GM21526 (cell line): ENCODE measurements around the gene EDC3.
A peak's percentile ranks its signal among the peaks of the same experiment; 100 is the strongest.

ENCODE experiments used
- ATAC-seq: cut with Tn5 transposase; IDR thresholded peaks from one replicate; pipeline ENCODE4 v1.9.1; 2021; ENCODE audit warnings: moderate library complexity; ENCODE audit not compliant: unreplicated experiment, low FRiP score

Gene EDC3

GRCh38 chr15:74627766-74628165 lies 68.1 kb downstream of the EDC3 start:
- no peak for ATAC-seq

DNA sequence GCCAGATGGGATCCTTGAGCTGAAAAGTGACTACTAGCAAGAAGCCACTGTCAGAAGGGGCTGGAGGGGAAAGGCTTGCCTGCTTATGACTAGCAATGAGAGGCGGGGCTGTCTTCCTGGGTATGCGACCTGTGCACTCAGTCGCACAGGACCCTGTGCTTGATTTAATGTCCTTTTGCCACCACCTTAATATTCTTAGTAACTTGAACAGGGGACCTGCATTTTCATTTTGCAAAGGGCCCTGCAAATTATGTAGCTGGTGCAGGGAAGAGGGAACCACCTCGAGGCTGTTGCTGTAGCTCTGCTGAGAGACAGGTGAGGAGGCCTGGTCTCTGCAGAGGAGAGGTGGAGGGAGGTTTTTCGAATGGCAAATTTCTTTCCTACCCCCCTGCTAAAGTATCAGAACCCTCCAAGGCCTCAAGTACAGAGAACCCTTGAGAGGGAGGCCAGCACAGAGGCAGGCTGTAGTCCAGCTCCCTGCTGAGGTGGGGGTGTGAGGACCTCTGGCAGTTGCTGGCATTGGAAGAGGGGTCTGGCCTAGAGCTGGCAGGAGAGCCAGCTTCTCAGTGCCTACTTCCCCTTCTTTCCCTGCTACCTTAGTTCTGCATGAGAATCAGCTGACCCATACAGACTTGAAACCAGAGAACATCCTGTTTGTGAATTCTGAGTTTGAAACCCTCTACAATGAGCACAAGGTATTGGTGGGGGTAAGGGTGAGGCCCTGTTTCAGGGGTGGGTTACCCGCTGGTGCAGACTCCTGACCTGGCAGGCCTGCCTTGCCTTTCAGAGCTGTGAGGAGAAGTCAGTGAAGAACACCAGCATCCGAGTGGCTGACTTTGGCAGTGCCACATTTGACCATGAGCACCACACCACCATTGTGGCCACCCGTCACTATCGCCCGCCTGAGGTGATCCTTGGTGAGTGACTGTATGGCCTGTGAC lies 68.8 kb downstream of the EDC3 start:
- no peak for ATAC-seq

- no peak for ATAC-seq
Measured at GRCh38 chr15:74626336-74626735, 69.5 kb downstream of the EDC3 start.

- ATAC-seq: no peak
Measured at GRCh38 chr15:74625693-74626092, 70.1 kb downstream of the EDC3 start.

- ATAC-seq: no peak
Measured at GRCh38 chr15:74624020-74624602, 71.7 kb downstream of the EDC3 start.

DNA sequence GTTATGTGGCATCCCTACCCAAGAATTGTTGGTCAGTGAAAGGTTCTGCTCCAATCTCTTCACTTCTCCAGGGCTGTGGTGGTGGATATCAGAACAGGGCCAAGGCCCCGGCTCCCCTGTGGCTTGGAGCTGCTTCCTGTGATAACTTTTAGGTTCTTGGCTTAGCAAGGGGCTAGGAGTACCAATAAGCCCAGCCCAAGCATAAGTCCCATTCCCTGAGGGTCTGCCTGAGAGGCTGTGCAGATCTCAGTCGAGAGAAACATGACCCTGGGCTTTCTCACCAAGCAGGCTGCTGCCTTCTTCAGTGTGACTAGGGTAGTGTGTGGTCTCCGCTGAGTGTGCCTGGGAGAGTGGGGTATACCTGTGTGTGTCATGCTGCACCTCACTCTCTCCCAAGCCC lies 73.1 kb downstream of the EDC3 start:
- ATAC-seq: no peak

DNA sequence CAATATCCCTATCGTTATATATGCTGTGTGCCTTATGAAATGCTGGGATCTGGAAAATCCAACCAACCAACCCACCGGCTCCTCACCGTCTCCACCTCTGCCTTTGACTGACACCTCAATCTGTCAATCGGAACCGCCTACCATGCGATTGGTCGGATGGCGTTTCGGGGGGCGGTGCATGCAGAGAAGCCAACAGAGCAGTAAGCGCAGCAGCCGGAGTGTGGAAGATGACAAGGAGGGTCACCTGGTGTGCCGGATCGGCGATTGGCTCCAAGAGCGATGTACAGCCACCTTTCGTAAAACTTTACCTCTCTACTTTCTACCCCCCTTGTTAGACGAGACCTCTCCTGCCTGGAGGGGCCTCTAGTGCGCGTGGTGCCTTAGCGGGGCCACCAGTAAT lies 73.9 kb downstream of the EDC3 start:
- no peak for ATAC-seq

GRCh38 chr15:74621546-74621920 lies 74.3 kb downstream of the EDC3 start:
- ATAC-seq: no peak

GRCh38 chr15:74620636-74621545 lies 74.9 kb downstream of the EDC3 start:
- no peak for ATAC-seq

DNA sequence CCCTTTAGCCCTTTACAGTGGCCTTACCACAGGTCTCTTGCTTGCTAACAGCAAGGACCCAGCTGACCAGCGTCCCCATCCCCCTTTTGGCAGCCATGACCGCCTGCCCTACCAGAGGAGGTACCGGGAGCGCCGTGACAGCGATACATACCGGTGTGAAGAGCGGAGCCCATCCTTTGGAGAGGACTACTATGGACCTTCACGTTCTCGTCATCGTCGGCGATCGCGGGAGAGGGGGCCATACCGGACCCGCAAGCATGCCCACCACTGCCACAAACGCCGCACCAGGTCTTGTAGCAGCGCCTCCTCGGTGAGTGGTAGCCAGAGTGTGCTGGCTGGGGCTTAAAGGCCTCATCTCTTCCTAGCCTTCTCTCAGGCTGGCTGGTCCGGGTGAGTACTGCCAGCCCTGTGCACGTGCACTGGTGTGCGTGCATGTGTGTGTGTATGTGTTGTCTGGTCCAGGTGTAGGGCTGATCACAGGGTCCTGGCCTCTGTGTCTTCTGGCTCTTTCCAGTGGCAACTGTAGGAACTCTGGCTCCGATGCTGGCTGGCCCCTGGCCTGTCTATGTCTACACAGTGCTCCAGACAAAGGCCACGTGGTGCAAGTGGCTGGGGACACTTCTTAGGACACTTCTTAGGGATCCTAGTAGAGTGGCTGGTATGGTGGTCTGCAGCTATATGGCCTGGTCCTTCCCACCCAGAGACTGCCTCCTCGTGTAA lies 75.7 kb downstream of the EDC3 start:
- ATAC-seq: no peak

DNA sequence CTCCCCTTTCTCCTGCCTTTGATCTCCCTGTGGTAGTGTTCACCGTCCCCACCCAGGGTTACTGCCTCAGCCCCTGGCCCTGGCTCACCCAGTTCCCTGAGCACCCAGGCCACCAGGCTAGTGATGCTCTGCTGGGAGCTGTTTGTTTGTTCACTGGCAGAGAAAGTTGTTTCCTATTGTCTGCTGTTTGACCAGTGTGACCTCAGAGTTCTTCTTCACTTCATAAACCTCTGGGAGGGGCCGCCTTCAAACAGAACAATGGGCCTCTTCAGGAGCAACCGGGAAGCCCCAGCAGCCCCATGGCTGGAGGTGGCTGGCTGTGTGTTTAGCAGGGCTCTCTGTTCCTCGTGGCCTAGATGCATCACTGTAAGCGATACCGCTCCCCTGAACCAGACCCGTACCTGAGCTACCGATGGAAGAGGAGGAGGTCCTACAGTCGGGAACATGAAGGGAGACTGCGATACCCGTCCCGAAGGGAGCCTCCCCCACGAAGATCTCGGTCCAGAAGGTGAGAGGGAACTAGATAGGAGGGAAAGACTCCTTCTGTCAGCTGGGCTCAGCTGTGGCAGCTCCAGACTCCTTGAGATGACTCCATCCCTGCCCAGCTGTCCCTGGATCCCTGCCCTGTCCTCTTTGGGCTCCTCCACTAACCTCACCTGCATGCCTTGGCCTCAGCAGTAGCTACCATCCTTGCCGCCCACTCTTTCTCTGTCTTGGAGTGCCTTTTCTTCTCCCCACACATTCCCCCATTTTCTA lies 76.8 kb downstream of the EDC3 start:
- no peak for ATAC-seq

- no peak for ATAC-seq
Measured at GRCh38 chr15:74616996-74617395, 78.8 kb downstream of the EDC3 start.

GRCh38 chr15:74616366-74616939 lies 79.4 kb downstream of the EDC3 start:
- no peak for ATAC-seq

- peak; percentile 80 for ATAC-seq
Measured at GRCh38 chr15:74615508-74616365, 80.1 kb downstream of the EDC3 start, which contains the start of gene CLK3. Gene CLK3 (plus strand): TSS chr15:74615836. CDS start chr15:74619197, 3,361 bp downstream.

DNA sequence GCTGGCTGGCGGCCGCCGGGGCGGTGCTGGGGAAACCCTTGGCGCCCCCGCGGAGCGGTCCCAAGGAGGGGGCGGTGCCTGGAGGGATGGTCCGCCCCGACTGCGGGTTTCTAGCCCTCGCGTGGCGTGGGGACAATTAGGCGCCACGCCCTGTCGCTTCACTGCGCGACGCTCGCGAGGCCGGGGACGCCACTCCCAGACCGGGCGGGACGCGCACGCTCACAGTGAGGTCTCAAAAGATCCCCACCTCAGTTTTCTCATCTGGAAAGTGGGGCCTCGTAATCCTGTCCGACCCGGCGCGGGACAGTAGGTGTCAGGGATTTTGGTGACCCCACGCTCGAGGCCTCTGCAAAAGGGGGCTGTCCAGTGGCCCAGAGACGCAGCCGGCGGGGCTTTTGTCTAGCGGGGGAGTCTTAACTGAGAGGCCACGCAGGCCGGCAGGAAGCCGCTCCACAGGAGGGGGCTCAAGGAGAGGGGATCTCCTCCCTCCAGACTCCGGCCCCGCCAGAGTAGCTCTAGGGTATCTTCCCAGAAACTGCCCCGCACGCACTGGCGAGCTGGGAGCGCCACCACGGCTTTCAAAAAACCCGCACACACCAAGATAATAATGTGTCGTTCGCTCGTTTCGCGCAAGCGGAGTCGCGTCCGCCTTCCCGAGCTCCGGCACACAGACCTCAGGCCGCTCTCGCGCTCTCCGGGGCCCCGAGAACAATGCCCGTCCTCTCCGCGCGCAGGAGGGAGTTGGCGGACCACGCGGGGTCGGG lies 80.9 kb downstream of the EDC3 start:
- peak; percentile 47 for ATAC-seq

GRCh38 chr15:74613953-74614743 lies 81.7 kb downstream of the EDC3 start:
- no peak for ATAC-seq
